Naive B cell (primary cell): ENCODE results near the gene UTS2R. TPM values are rescaled to one million over a fixed set of nuclear protein-coding genes. Genes with fewer than 3 reads are reported as not detected.
"Not testable (repeated sequence)": the region's sequence is repeated elsewhere in the genome, so short reads cannot be mapped to it uniquely, and the experiment has no call there.

Experiments used
- ATAC-seq, 2 donors: fragments of 150-1000 bp; cut with Tn5 transposase; 2 replicates each; pipeline ENCODE4 v1.10.0; 2021; ENCODE audit warnings: low read depth in 2 of 2, mild to moderate bottlenecking in 2 of 2, moderate library complexity in 2 of 2
- DNase-seq: peaks from one replicate; pipeline ENCODE4 v3.0.0; 2022
- H3K27ac Mint-ChIP-seq, 6 donors: one replicate each; pipeline ENCODE4 v1.8.0; 2020 to 2022; ENCODE audit warnings: mild to moderate bottlenecking in 6 of 6, mixed read lengths in 6 of 6, moderate library complexity in 5 of 6, inconsistent platforms in 2 of 6
- H3K27me3 Mint-ChIP-seq, 3 donors: one replicate each; pipeline ENCODE4 v1.8.0; 2021 to 2022; ENCODE audit warnings: mixed read lengths in 3 of 3, mild to moderate bottlenecking in 1 of 3
- H3K36me3 Mint-ChIP-seq, 2 donors: one replicate each; pipeline ENCODE4 v1.8.0; 2020 to 2022; ENCODE audit warnings: mixed read lengths in 2 of 2, inconsistent platforms in 1 of 2, mild to moderate bottlenecking in 1 of 2
- H3K4me1 Mint-ChIP-seq, 3 donors: one replicate each; pipeline ENCODE4 v1.8.0; 2020 to 2022; ENCODE audit warnings: mixed read lengths in 3 of 3, inconsistent platforms in 1 of 3, mild to moderate bottlenecking in 1 of 3, moderate library complexity in 1 of 3
- H3K4me3 Mint-ChIP-seq, 8 donors: one replicate each; pipeline ENCODE4 v1.8.0; 2020 to 2022; ENCODE audit warnings: mild to moderate bottlenecking in 8 of 8, mixed read lengths in 8 of 8, moderate library complexity in 8 of 8, inconsistent platforms in 2 of 8
- H3K9me3 Mint-ChIP-seq, 7 donors: one replicate each; pipeline ENCODE4 v1.8.0; 2020 to 2022; ENCODE audit warnings: mixed read lengths in 7 of 7, mild to moderate bottlenecking in 5 of 7, inconsistent platforms in 2 of 7, moderate library complexity in 1 of 7
- polyA plus RNA-seq, 6 donors: library from polyadenylated mRNA; unstranded; fragments of 300-500 nt; fragmentation: Illumina TruSeq; gene quantifications; one replicate each; pipeline ENCODE4 v1.2.3, GENCODE V29; 2021; ENCODE audit warnings: low read depth in 6 of 6

The UTS2R gene
- polyA plus RNA-seq, 6 donors from 2014 or later, result not detected

DNA sequence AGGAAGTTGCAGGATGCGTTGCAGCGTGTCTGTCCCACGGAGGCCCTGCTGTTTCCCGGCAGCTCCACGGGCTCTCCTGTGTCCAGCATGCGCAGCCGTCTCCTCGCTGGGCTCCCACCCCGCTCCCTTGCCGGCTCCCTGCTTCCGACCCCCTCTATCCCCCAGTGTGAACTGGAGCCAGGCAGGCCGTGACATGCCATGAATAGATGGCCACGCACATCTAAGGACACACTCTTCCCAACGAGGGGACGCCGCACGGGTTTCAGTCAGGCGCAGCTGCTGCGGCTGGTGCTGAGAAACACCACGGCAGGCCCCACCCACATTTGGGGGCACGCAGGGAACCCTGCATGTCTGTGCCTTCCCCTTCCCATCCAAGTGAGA, 37.4 kb downstream of the UTS2R start:
- peaks cover 8 to 22% (median 14%) of the 10 kb centered on the region in 3 donors for H3K4me1 Mint-ChIP-seq
- H3K27me3 Mint-ChIP-seq, result no peaks in the 10 kb centered on the region
- H3K4me3 Mint-ChIP-seq, result peak overlapping the region in 1 of 8 donors; percentile 29
- DNase-seq (no peak), ATAC-seq (no peak)
- no peak overlapping the region for H3K27ac Mint-ChIP-seq
- H3K9me3 Mint-ChIP-seq, result no peaks in the 10 kb centered on the region
- peaks cover 0 to 2% of the 10 kb centered on the region in 2 donors for H3K36me3 Mint-ChIP-seq

DNA sequence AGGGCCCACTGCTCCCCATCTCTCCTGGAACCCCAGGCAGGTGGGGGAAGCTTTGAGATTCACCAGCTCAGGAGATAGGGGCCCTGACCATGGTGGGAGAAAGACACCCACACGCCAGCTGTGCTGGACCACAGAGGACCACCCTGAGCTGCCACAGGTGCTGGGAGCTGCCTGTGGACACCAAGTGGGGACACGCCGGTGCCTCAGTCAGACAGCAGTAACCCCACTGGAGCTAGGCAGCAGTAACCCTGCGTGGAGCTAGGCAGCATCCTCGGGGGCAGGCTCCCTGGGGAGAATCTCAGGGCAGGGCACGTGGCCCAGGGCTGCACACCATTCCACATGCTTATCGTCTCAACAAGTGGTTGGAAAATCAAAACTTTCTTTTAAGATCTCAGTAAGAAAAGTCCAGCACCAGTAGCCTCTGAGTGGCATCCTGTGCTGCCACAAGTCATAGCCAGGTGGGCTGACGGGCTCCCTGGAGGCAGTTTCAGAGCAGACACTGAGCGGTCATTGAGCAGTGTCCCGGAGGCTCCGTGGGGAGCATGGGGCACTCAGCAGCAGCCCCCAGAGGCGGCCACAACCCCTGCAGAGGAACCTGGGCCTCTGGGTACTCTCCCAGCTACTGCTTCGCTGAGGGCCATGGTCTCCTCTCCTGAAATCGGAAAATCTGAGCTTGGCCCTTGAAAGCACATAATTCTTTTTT, 38.6 kb downstream of the UTS2R start:
- no peaks in the 10 kb centered on the region for H3K9me3 Mint-ChIP-seq
- H3K36me3 Mint-ChIP-seq, result peaks cover 0 to 5% of the 10 kb centered on the region in 2 donors
- H3K4me1 Mint-ChIP-seq, result peaks cover 15 to 34% (median 24%) of the 10 kb centered on the region in 3 donors
- DNase-seq, result no peak
- no peak for ATAC-seq
- H3K27me3 Mint-ChIP-seq, result no peaks in the 10 kb centered on the region
- no peak overlapping the region for H3K27ac Mint-ChIP-seq
- H3K4me3 Mint-ChIP-seq, result no peak overlapping the region

- no peak for DNase-seq
- H3K4me1 Mint-ChIP-seq, result peaks cover 17 to 40% (median 28%) of the 10 kb centered on the region in 3 donors
- no peaks in the 10 kb centered on the region for H3K27me3 Mint-ChIP-seq
- no peak overlapping the region for H3K4me3 Mint-ChIP-seq
- peaks cover 0 to 5% of the 10 kb centered on the region in 2 donors for H3K36me3 Mint-ChIP-seq
- no peak overlapping the region for H3K27ac Mint-ChIP-seq
- H3K9me3 Mint-ChIP-seq, result no peaks in the 10 kb centered on the region
- ATAC-seq, result no peak
Observed at GRCh38 chr17:82411396-82412053, 40.0 kb downstream of the UTS2R start.

DNA sequence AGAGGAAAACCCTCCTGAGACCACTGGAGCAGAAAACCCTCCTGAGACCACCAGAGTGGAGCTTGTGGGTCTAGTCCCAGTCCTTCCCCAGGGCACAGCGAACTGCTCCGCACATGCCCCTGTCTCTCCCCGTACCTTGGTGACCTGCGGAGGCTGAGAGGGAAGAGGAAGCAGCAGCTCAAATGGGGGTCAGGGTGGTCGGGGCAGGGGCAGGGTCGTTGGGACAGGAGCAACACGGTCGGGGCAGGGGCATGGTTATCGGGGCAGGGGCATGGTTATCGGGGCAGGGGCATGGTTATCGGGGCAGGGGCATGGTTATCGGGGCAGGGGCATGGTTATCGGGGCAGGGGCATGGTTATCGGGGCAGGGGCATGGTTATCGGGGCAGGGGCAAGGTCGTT, 40.5 kb downstream of the UTS2R start:
- not testable (repeated sequence) for H3K4me3 Mint-ChIP-seq, ATAC-seq, DNase-seq, H3K27me3 Mint-ChIP-seq, H3K27ac Mint-ChIP-seq, H3K36me3 Mint-ChIP-seq, H3K9me3 Mint-ChIP-seq
- H3K4me1 Mint-ChIP-seq, result peaks cover 17 to 40% (median 28%) of the 10 kb centered on the region in 3 donors

GRCh38 chr17:82412535-82413520, 41.3 kb downstream of the UTS2R start:
- ATAC-seq (no peak), DNase-seq (no peak)
- H3K9me3 Mint-ChIP-seq, result no peaks in the 10 kb centered on the region
- peaks cover 17 to 34% (median 20%) of the 10 kb centered on the region in 3 donors for H3K4me1 Mint-ChIP-seq
- H3K27me3 Mint-ChIP-seq, result no peaks in the 10 kb centered on the region
- peaks cover 0 to 5% of the 10 kb centered on the region in 2 donors for H3K36me3 Mint-ChIP-seq
- peak overlapping the region in 2 of 6 donors; percentile 64 to 88 for H3K27ac Mint-ChIP-seq
- H3K4me3 Mint-ChIP-seq, result peak overlapping the region in 2 of 8 donors; percentile 33 to 70

- ATAC-seq, result peak; percentile 15 to 20
- Mint-ChIP-seq H3K4me3 (peak overlapping the region in 4 of 8 donors; percentile 2 to 19 (median 14)), H3K4me1 (peaks cover 17 to 27% (median 23%) of the 10 kb centered on the region in 3 donors), H3K36me3 (peaks cover 0 to 5% of the 10 kb centered on the region in 2 donors), H3K27ac (peak overlapping the region in 1 of 6 donors; percentile 60), H3K9me3 (no peaks in the 10 kb centered on the region), H3K27me3 (no peaks in the 10 kb centered on the region)
- peak; percentile 60 for DNase-seq
Observed at GRCh38 chr17:82414548-82415281, 43.1 kb downstream of the UTS2R start.

GRCh38 chr17:82415336-82415735, 43.8 kb downstream of the UTS2R start:
- H3K36me3 Mint-ChIP-seq, result peaks cover 0 to 5% of the 10 kb centered on the region in 2 donors

DNA sequence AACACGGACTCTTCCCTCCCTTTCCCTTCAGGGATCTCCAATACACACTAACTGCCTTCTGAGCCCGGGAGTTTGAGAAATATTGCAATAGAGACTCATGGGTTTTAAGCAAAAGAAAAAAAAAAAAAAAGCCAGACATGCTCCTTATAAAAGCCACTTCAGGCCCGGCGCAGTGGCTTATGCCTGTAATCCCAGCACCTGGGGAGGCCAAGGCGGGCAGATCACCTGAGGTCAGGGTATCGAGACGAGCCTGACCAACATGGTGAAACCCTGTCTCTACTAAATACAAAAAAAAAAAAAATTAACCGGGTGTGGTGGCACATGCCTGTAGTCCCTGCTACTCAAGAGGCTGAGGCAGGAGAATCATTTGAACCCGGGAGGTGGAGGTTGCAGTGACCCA, 44.2 kb downstream of the UTS2R start:
- Mint-ChIP-seq H3K9me3 (no peaks in the 10 kb centered on the region), H3K27ac (peak overlapping the region in 4 of 6 donors; percentile 41 to 92 (median 58)), H3K4me3 (peak overlapping the region in 1 of 8 donors; percentile 12), H3K4me1 (peaks cover 24 to 33% (median 29%) of the 10 kb centered on the region in 3 donors), H3K27me3 (no peaks in the 10 kb centered on the region), H3K36me3 (peaks cover 0 to 5% of the 10 kb centered on the region in 2 donors)
- ATAC-seq (no peak), DNase-seq (no peak)

More at GRCh38 chr17:82415336-82415735, 43.8 kb downstream of the UTS2R start:
- no peaks in the 10 kb centered on the region for H3K9me3 Mint-ChIP-seq
- no peak for ATAC-seq
- H3K4me1 Mint-ChIP-seq, result peaks cover 22 to 32% (median 29%) of the 10 kb centered on the region in 3 donors
- H3K27ac Mint-ChIP-seq, result peak overlapping the region in 3 of 6 donors; percentile 41 to 92 (median 60)
- H3K27me3 Mint-ChIP-seq, result no peaks in the 10 kb centered on the region
- no peak for DNase-seq
- H3K4me3 Mint-ChIP-seq, result peak overlapping the region in 2 of 8 donors; percentile 12 to 19

- Mint-ChIP-seq H3K4me3 (peak overlapping the region in 2 of 8 donors; percentile 12 to 56), H3K9me3 (no peaks in the 10 kb centered on the region), H3K4me1 (peaks cover 28 to 38% (median 29%) of the 10 kb centered on the region in 3 donors), H3K27ac (no peak overlapping the region), H3K36me3 (peaks cover 5% of the 10 kb centered on the region in 2 donors), H3K27me3 (no peaks in the 10 kb centered on the region)
- DNase-seq (no peak), ATAC-seq (no peak)
Observed at GRCh38 chr17:82416264-82416663, 44.7 kb downstream of the UTS2R start.

DNA sequence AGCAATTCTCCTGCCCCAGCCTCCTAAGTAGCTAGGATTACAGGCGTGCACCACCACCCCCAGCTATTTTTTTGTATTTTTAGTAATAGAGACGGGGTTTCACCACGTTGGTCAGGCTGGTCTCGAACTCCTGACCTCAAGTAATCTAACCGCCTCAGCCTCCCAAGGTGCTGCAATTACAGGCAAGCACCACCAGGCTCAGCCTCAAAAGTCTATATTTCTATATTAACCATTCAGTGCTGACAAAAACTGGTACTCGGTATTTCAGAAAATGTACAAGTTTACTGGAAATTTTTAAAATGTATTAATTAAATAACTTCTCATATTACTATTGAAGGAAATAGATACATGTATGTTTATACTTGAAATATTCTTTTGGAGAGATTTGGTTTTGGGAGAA, 45.2 kb downstream of the UTS2R start:
- no peaks in the 10 kb centered on the region for H3K9me3 Mint-ChIP-seq
- peaks cover 28 to 43% (median 29%) of the 10 kb centered on the region in 3 donors for H3K4me1 Mint-ChIP-seq
- DNase-seq, result no peak
- peak overlapping the region in 1 of 8 donors; percentile 69 for H3K4me3 Mint-ChIP-seq
- H3K27me3 Mint-ChIP-seq, result no peaks in the 10 kb centered on the region
- ATAC-seq, result no peak
- H3K36me3 Mint-ChIP-seq, result peaks cover 5 to 10% of the 10 kb centered on the region in 2 donors
- no peak overlapping the region for H3K27ac Mint-ChIP-seq

- peak; percentile 92 for DNase-seq
- peak; percentile 82 to 85 for ATAC-seq
- no peaks in the 10 kb centered on the region for H3K27me3 Mint-ChIP-seq
- peaks cover 13 to 24% of the 10 kb centered on the region in 2 donors for H3K36me3 Mint-ChIP-seq
- H3K9me3 Mint-ChIP-seq, result peaks cover 0 to 3% (median 0%) of the 10 kb centered on the region in 7 donors
- H3K4me3 Mint-ChIP-seq, result peak within 1 kb of the TSS; percentile 72 to 93 (median 86)
- peaks cover 29 to 51% (median 29%) of the 10 kb centered on the region in 3 donors for H3K4me1 Mint-ChIP-seq
- H3K27ac Mint-ChIP-seq, result peak within 1 kb of the TSS; percentile 58 to 90 (median 78)
Observed at GRCh38 chr17:82418001-82418986, 46.7 kb downstream of the UTS2R start, which contains the start of the genes HEXD and OGFOD3. Gene HEXD, plus strand, starts transcription at chr17:82418347. Its CDS starts 1,453 bp downstream, at chr17:82419800. Gene OGFOD3, minus strand, starts transcription at chr17:82418586. Its CDS starts 101 bp downstream, at chr17:82418485.
